Stimulated activated CD4-positive, alpha-beta T cell treated with anti-CD3 and anti-CD28 coated beads, Interleukin-15, amount 100 ng/mL, for 48 hours (primary cell): ENCODE data around the gene DAPK1.

Experiments
- DNase-seq, 2 donors: peaks; one replicate each; pipeline ENCODE4 v3.0.0-alpha.2; 2020; ENCODE audit warnings: low read depth in 2 of 2

The DAPK1 gene

GRCh38 chr9:87685441-87685840 lies 187.8 kb downstream of the DAPK1 start:
- DNase-seq = no peak

DNA sequence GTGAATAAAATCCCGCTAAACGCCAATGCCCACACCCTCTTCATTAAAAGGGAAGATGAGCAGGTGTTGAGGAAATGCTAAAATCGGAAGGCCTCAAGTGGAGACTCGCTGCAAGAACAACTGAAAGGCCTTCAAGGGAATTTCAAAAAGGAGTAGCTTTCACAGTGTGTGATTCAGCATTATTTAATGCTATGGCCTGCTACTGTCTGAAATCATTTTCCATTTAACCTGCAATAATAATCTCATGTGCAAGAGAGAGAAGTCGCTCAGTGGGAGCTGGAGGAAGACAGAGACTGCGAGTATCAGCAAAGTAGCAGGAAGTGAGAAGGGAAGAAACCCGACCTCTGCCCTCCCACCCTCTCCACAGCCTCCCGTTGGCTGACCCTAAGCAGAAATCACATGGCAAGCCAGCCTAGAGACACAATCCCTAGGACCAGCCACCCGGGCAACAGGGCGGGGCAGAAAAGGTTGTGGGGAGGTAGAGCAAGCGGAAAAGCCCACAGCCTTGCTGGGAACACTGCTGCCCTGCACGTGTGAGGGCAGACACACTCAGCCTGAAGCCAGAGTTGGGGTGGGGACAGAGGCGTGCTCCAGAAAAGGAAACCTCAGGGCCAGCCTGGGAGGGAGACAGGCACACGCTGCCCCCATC lies 188.3 kb downstream of the DAPK1 start:
- DNase-seq = no peak

GRCh38 chr9:87686520-87687090 lies 188.9 kb downstream of the DAPK1 start:
- DNase-seq = no peak

DNA sequence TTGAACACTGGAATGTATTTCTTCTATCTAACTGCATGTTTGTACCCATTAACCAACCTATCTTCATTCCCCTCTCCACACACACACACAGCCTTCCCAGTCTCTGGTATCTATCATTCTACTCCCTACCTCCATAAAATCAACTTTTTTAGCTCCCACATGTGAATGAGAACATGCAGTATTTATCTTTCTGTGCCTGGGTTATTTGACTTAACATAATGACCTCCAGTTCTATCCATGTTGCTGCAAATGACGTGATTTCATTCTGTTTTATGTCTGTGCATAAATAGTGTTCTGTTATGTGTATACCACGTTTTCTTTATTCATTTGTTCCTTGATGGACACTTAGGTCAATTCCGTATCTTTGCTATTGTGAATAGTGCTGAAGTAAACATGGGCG lies 189.5 kb downstream of the DAPK1 start:
- no peak for DNase-seq

DNA sequence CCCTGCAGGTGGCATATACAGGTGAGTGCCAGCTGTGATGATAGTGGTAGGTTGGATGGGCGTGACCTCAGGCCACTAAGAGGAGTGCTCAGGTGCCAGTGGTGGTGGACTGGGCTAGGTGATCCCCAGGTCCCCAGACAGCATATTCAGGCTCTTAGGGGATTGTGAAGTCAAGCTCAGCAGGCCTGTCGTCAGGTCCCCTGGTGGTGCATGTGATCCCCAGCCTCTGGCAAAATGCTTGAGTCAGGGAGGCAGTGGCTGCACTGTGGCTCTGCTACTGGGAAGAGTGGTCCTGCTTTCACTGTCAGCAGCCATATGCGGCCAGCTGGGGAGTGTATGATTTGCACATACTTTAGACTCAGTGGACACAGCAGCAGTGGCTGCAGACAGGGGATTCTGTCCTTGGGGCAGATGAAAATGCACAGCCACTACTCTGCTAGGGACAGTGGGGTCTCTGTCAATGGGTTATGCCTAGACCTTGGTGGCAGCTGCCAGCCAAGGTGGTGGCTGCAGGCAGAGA lies 196.6 kb downstream of the DAPK1 start:
- DNase-seq = no peak

DNA sequence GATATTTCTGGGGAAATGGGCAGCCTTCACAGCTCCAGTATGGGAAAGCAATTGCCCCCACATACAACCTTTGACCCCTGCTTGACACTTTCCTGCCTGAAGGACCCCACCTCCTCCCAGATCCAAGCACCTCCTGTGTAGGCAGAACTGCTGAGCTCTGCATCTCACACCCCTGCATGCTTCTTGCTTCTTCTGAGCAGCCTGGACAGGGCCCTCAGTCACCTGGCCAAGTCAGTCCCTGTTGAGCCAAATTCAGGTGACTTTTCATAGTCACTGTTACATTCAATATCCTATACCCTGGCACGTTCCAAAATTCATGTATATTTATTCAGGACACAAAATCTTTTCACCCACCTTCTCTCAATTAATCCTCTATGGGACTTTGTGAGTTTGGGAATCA lies 197.9 kb downstream of the DAPK1 start:
- no peak for DNase-seq

GRCh38 chr9:87696641-87697040 lies 199.0 kb downstream of the DAPK1 start:
- no peak for DNase-seq

GRCh38 chr9:87698069-87698809 lies 200.6 kb downstream of the DAPK1 start:
- DNase-seq = no peak

DNA sequence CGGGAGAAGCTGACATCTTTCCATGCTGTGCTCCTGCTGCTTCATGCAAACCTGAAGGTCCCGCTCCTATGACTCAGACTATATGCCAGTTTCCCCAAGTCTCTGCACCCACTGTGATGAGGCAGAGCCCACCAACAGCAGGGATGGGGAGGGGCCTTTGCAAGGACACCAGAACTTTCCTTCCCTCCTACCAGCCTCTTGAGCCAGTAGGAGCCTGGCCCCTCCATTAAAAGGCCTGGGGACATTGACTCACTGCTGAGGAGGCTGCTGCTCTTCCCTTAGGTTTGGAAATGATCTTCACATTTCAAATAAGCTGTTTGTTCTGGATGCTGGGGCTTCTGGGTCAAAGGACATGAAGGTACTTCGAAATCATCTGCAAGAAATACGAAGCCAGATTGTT lies 202.2 kb downstream of the DAPK1 start:
- DNase-seq = no peak

DNA sequence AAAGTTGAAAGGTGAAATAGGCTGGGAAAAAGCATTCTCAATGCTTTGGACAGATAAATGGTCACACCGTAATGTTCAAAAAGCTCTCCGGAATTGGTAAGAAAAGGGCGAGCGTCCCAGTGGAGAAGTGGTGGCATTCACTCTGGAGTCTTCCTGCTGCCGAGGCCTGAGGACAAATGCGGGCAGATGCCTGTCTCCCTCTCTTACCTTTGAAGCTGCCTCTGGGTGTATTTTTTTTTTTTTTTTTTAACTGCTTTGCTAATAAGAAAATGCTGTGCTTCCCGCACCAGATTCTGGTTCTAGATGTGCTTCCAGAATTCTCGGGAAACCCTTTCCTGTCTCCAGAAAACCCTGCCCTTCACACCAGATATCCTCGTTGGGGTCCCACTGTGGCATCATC lies 203.8 kb downstream of the DAPK1 start:
- no peak for DNase-seq

DNA sequence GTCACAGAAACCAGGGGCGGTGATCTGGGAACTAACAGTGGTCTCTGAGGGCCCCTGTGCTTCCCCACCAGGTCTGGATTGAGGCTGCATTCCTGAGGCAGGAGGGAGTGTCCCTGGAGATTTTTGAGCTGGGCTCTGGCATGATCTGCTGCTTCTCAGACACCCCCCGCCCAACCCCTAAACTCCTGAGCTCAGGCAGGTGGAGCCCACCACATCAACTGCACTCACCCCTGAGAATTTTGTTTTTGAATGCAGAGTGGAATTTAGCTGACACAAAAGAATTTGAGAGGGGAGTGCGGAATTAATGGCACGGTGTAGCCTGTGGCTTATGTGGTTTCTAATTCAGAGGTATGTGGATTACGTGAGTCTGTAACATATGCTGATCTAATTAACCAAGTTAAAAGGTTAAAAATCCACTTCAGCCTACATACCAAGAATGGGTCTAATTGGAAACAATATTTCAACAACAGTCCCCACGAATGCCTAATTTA lies 204.3 kb downstream of the DAPK1 start:
- DNase-seq = no peak

- no peak for DNase-seq
Measured at GRCh38 chr9:87702921-87703320, 205.3 kb downstream of the DAPK1 start.

DNA sequence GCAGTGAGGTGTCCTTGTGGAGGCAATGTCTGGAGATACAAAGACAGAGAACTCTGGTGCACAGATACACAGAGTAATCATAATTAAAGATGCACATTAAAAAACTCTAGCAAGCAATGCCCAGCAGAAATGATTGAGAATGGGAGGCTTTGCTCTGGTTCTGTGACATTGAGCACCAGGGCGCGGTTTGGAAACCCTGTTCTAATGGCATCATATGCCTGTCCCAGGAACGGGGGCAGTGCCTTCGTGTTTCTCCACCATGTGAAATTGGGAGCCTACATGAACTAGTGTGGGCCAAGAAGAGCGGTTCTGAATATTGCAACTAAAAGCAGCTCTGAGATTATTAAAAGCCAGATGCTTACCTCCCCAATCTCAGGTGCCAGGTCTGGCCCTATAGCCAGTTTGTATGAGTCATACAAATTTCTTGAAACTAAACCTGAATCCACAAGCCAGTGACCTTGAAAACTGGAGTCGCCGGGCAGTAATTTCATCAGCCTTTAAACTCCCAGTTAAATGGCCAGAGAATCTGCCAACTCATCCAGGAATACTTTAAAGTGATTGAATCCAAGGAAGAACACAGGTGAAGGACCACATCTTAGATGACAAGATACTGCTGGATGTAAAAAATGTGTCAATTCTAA lies 206.1 kb downstream of the DAPK1 start:
- no peak for DNase-seq

DNA sequence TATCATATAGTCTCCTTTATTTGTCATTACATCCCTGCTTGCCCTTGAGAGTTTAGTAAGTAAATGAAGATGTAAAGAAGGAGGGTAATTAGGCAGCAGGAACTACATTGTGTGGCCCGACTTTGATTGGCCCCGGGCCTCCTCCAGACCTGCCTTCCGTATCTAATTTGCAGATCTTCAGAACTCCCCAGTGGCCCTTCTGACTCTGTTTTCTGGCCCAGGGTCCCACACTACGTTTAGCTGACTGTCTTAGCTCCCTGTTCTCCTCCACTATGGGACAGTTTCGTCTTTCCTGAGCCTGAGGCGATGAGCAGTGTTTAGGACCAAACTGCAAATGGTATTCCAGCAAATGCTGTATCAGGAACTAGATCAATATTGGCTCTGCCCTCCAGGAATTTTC lies 206.7 kb downstream of the DAPK1 start:
- DNase-seq = no peak

DNA sequence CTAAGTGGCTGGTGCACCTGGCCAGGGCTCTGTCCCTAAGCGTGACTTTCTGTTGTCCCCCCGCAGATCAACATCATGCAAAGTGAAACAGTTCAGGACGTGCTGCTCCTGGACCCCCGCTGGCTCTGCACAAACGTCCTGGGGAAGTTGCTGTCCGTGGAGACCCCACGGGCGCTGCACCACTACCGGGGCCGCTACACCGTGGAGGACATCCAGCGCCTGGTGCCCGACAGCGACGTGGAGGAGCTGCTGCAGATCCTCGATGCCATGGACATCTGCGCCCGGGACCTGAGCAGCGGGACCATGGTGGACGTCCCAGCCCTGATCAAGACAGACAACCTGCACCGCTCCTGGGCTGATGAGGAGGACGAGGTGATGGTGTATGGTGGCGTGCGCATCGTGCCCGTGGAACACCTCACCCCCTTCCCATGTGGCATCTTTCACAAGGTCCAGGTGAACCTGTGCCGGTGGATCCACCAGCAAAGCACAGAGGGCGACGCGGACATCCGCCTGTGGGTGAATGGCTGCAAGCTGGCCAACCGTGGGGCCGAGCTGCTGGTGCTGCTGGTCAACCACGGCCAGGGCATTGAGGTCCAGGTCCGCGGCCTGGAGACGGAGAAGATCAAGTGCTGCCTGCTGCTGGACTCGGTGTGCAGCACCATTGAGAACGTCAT lies 208.5 kb downstream of the DAPK1 start:
- no peak for DNase-seq

GRCh38 chr9:87707805-87708506 lies 210.3 kb downstream of the DAPK1 start:
- DNase-seq = no peak

- no peak for DNase-seq
Measured at GRCh38 chr9:87708546-87708945, 210.9 kb downstream of the DAPK1 start.

- DNase-seq = no peak
Measured at GRCh38 chr9:87708986-87709728, 211.5 kb downstream of the DAPK1 start.

- DNase-seq = no peak
Measured at GRCh38 chr9:87710443-87710842, 212.8 kb downstream of the DAPK1 start.
